ENCODE results near the gene ESRRB.

DNA sequence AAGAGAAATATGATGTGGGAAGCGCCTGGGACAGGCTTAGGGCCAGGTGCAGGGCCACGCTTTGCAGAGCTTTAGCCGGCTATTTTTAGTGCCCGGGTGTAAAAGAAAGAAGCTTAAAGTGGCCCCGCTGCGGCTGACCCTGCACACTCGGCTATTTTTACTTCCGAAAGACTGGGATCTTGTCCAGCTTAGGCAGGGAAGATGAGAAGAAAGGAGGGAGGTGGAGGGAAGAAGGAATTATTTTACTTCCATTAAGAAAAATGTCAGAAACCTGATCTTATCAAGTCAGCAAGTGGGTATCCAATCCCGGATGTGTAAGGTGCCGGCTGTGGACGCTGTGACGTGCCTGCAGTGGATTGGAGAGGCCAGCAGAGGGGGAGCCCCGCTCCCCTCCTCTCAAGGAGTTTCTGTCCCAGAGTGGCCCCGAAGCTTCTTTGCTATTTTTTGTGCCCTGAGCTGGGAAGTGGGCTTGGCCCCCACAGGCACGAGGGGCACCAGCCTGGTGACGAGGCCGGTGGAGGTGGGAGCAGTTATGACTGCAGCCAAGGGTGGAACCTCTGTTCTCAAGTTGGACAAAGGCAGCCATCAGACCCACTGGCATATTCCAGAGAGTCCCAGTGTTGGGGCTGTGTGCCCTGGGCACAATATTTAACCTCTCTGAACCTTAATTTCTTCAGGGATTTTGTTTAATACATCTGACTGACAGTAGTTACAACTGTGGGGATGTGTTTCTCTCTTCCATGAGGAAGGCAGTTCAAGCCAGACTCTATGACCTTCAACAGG lies 97.7 kb downstream of the ESRRB start:
- TF ChIP-seq, protein P1, sequence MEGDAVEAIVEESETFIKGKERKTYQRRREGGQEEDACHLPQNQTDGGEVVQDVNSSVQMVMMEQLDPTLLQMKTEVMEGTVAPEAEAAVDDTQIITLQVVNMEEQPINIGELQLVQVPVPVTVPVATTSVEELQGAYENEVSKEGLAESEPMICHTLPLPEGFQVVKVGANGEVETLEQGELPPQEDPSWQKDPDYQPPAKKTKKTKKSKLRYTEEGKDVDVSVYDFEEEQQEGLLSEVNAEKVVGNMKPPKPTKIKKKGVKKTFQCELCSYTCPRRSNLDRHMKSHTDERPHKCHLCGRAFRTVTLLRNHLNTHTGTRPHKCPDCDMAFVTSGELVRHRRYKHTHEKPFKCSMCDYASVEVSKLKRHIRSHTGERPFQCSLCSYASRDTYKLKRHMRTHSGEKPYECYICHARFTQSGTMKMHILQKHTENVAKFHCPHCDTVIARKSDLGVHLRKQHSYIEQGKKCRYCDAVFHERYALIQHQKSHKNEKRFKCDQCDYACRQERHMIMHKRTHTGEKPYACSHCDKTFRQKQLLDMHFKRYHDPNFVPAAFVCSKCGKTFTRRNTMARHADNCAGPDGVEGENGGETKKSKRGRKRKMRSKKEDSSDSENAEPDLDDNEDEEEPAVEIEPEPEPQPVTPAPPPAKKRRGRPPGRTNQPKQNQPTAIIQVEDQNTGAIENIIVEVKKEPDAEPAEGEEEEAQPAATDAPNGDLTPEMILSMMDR (IDR thresholded peaks at IDR 0.05), result no peak
- TF ChIP-seq POLR2AphosphoS5 (IDR thresholded peaks at IDR 0.05), result no peak
- TF ChIP-seq EP300 (IDR thresholded peaks at IDR 0.05), result no peak
- no peak for TF ChIP-seq POLR2A (IDR thresholded peaks at IDR 0.05)

All from stomach (tissue), 4 donors.